ENCODE results near the gene MYOM3. TPM values are rescaled to one million over a fixed set of nuclear protein-coding genes. Genes with fewer than 3 reads are reported as not detected.

Gene MYOM3
- total and polyA plus RNA-seq, 2 of the 13 experiments (the other 11 are each of a cell fraction or from before 2014, with no cell fraction given) = 5.8 to 15.3 TPM

GRCh38 chr1:24117722-24118409 is 5.9 kb upstream of the MYOM3 start:
- in situ Hi-C loops (cut with HindIII; ENCODE audit: extremely low pct_ligation_motif_present, low pct_unique_long_range_greater_than_20kb) (no loop called here), intact Hi-C loops (cut with micrococcal nuclease; ENCODE audit: unreplicated experiment) (no loop called here)
- H3K27ac ChIP-seq (ENCODE audit: extremely low read length, insufficient read depth, low read length) = peak overlapping the region; percentile 79
- H3K4me3 ChIP-seq (replicated peaks in 1 of 3; ENCODE audit: insufficient read depth in 1 of 3, low read depth in 2 of 3, low read length in 3 of 3) = peak overlapping the region in 1 of 3 experiments; percentile 27; a peak in 2 of 6 replicates
- H3K9me3 ChIP-seq (ENCODE audit: low read length) = no peaks in the 10 kb centered on the region
- H4K20me1 ChIP-seq (ENCODE audit: insufficient read depth, low read length) = no peaks in the 10 kb centered on the region
- FAIRE-seq (no peak), DNase-seq (ENCODE audit: low spot score) (peak; percentile 54), ATAC-seq (peak; percentile 40)
- WGBS (ENCODE audit: low lambda C conversion rate) = 35% methylated on average over 12 of the region's 14 CpGs
- 0 out of 5 replicates have a peak, but pooled peaks cover 0 to 1% of the 10 kb centered on the region in 2 experiments for H3K27me3 ChIP-seq (ENCODE audit: control insufficient read depth in 1 of 2, insufficient read depth in 2 of 2, low read length in 2 of 2)
- H3K4me1 ChIP-seq (ENCODE audit: insufficient read depth, low read length) = peaks cover 86% of the 10 kb centered on the region
- H3K4me2 ChIP-seq (ENCODE audit: low read depth, low read length) = peak overlapping the region; percentile 66
- H3K36me3 ChIP-seq (replicated peaks in 1 of 2; ENCODE audit: control insufficient read depth in 1 of 2, insufficient read depth in 2 of 2, low read length in 2 of 2) = no peaks in the 10 kb centered on the region
- ChIA-PET POLR2A (interaction anchor here (1.2 to 4.3 kb wide), 5 partner anchors 10 to 70 kb away, joined by 3 to 44 read pairs (median 7); partner anchors contain the start of gene IL22RA1), CTCF (ENCODE audit: low intra/inter-chr PET ratio, low total read pairs) (no interaction called here)
- no peaks in the 10 kb centered on the region for H3K79me2 ChIP-seq (ENCODE audit: insufficient read depth, low read length)
- H2AFZ ChIP-seq (ENCODE audit: low read length) = no peak overlapping the region
- H3K9ac ChIP-seq (ENCODE audit: insufficient read depth, low read depth, low read length) = 0 out of 2 replicates have a peak overlapping the region, but pooled peaks have one; percentile 10
- no TSS peak for BruUV-seq (replicated peaks)
- TF ChIP-seq POLR2A (IDR thresholded peaks at IDR 0.05; ENCODE audit: insufficient read depth in 1 of 2, low read depth in 2 of 2, low read length in 2 of 2) (peak in 1 of 2 experiments; percentile 54; a peak in 1 of 4 replicates), TEAD3 (CRISPR knock-in tag; optimal IDR thresholded peaks at IDR 0.05; ENCODE audit: borderline replicate concordance) (peak; percentile 36), MEIS2 (CRISPR knock-in tag; IDR thresholded peaks at IDR 0.05) (peak; percentile 31; the same call in 1 of the 2 replicates), HOXA5 (CRISPR knock-in tag; IDR thresholded peaks at IDR 0.05) (0 out of 2 replicates have a peak, but pooled peaks have one; percentile 8), ZFY (CRISPR knock-in tag; IDR thresholded peaks at IDR 0.05) (0 out of 2 replicates have a peak, but pooled peaks have one; percentile 30), MIER2 (CRISPR knock-in tag; IDR thresholded peaks at IDR 0.05) (no peak), ZNF350 (CRISPR knock-in tag; IDR thresholded peaks at IDR 0.05; ENCODE audit: borderline replicate concordance, low read depth) (no peak), BRD4 (CRISPR knock-in tag; IDR thresholded peaks at IDR 0.05) (0 out of 2 replicates have a peak, but pooled peaks have one; percentile 17), ZNF687 (CRISPR knock-in tag; IDR thresholded peaks at IDR 0.05) (peak; percentile 82), SRSF9 (IDR thresholded peaks at IDR 0.05; ENCODE audit: borderline replicate concordance, insufficient read depth, low read depth, low read length, poor library complexity, severe bottlenecking) (no peak), ATF7-NPFF (CRISPR knock-in tag; IDR thresholded peaks at IDR 0.05; ENCODE audit: low read depth) (0 out of 2 replicates have a peak, but pooled peaks have one; percentile 20), ZNF746 (CRISPR knock-in tag; IDR thresholded peaks at IDR 0.05) (no peak), NR2F6 (IDR thresholded peaks at IDR 0.05) (no peak; the same call in 1 of the 2 replicates), NR2F6 (CRISPR knock-in tag; IDR thresholded peaks at IDR 0.05) (peak; percentile 54)
- TF ChIP-seq, protein P1, sequence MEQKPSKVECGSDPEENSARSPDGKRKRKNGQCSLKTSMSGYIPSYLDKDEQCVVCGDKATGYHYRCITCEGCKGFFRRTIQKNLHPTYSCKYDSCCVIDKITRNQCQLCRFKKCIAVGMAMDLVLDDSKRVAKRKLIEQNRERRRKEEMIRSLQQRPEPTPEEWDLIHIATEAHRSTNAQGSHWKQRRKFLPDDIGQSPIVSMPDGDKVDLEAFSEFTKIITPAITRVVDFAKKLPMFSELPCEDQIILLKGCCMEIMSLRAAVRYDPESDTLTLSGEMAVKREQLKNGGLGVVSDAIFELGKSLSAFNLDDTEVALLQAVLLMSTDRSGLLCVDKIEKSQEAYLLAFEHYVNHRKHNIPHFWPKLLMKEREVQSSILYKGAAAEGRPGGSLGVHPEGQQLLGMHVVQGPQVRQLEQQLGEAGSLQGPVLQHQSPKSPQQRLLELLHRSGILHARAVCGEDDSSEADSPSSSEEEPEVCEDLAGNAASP (CRISPR knock-in tag; IDR thresholded peaks at IDR 0.05; ENCODE audit: borderline replicate concordance) = 0 out of 2 replicates have a peak, but pooled peaks have one; percentile 4
- TF ChIP-seq, protein P2, sequence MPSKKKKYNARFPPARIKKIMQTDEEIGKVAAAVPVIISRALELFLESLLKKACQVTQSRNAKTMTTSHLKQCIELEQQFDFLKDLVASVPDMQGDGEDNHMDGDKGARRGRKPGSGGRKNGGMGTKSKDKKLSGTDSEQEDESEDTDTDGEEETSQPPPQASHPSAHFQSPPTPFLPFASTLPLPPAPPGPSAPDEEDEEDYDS (CRISPR knock-in tag; IDR thresholded peaks at IDR 0.05) = 0 out of 2 replicates have a peak, but pooled peaks have one; percentile 16
- TF ChIP-seq, protein P3, sequence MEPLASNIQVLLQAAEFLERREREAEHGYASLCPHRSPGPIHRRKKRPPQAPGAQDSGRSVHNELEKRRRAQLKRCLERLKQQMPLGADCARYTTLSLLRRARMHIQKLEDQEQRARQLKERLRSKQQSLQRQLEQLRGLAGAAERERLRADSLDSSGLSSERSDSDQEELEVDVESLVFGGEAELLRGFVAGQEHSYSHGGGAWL (CRISPR knock-in tag; IDR thresholded peaks at IDR 0.05) = peak; percentile 62; the same call in 1 of the 2 replicates

All from HepG2 (cell line).